Measurements from ENCODE around the gene CAMSAP1. TPM values are rescaled to one million over a fixed set of nuclear protein-coding genes. Genes with fewer than 3 reads are reported as not detected.
A peak's percentile ranks its signal among the peaks of the same experiment; 100 is the strongest.

CAMSAP1 gene
- total and polyA plus RNA-seq, 9 of the 15 experiments (the other 6 are each of a cell fraction or from before 2014, with no cell fraction given), result 1.5 to 28.8 (median 14.3) TPM

DNA sequence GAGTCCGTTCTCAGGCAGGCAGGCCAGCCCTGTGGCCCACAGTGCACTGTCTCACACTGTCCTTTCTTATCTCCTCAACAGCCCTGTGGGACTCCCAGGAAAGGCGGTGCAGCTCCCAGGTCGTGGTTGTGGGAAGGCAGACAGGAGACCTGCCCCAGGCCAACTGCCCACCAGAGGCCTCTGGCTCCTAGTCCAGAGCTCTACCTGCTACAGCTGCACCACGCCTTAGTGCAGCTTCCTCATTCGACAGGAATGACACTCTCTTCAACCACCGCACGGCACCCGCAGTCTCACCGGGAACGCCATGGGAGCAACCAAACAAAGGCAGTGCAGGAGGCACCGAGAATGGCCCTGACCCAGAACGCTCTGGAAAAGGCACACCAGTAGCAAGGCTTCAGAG is 25.3 kb downstream of the CAMSAP1 start:
- in situ Hi-C loops (cut with MboI), result no loop called here
- ChIA-PET CTCF (ENCODE audit: low intra/inter-chr PET ratio) (no interaction called here), POLR2A (interaction anchor here (1.0 kb wide), 1 partner anchor 9 kb away, joined by 4 read pairs; no protein-coding TSS in a partner anchor)
- FAIRE-seq, result no peak
- peak overlapping the region in 1 of 2 experiments; percentile 76; a peak in 2 of 4 replicates for H3K9ac ChIP-seq (ENCODE audit: insufficient read depth in 1 of 2, low read depth in 2 of 2, low read length in 2 of 2)
- H3K27ac ChIP-seq (ENCODE audit: extremely low read depth, low read depth, low read length), result no peak overlapping the region
- H3K4me1 ChIP-seq (replicated peaks in 1 of 2; ENCODE audit: control insufficient read depth in 2 of 2, insufficient read depth in 2 of 2, low read length in 2 of 2), result peaks cover 25 to 32% of the 10 kb centered on the region in 2 experiments
- H4K20me1 ChIP-seq (replicated peaks; ENCODE audit: control insufficient read depth, insufficient read depth, low read length), result peaks cover 57% of the 10 kb centered on the region
- H3K4me3 ChIP-seq, result no peak overlapping the region
- 76% methylated on average over 11 of the region's 12 CpGs for WGBS (ENCODE audit: insufficient coverage, low coverage, missing lambda C conversion rate)
- peaks cover 43% of the 10 kb centered on the region; the same call in 2 of the 3 replicates for H3K36me3 ChIP-seq (ENCODE audit: control insufficient read depth, insufficient read depth, low read length)
- no peak overlapping the region for H2AFZ ChIP-seq (ENCODE audit: low read depth, low read length)
- H3K4me2 ChIP-seq (ENCODE audit: insufficient read depth, low read length), result no peak overlapping the region
- no peaks in the 10 kb centered on the region for H3K9me3 ChIP-seq (replicated peaks; ENCODE audit: control insufficient read depth, insufficient read depth, low read depth, low read length)
- intact Hi-C loops (cut with micrococcal nuclease), result no loop called here
- H3K27me3 ChIP-seq (ENCODE audit: control insufficient read depth in 2 of 2, insufficient read depth in 2 of 2, low read length in 2 of 2), result no peaks in the 10 kb centered on the region
- no peak for DNase-seq (ENCODE audit: extremely low read depth in 1 of 4, low spot score in 3 of 4)
- peaks cover 11% of the 10 kb centered on the region for H3K9me1 ChIP-seq (ENCODE audit: control insufficient read depth, insufficient read depth, low read length)
- BruUV-seq (replicated peaks), result no TSS peak
- H3K79me2 ChIP-seq (ENCODE audit: control insufficient read depth, insufficient read depth, low read length), result peaks cover 90% of the 10 kb centered on the region
- ATAC-seq, result no peak; the same call in 2 of the 3 replicates
- TF ChIP-seq ZNF780A (CRISPR knock-in tag; IDR thresholded peaks at IDR 0.05) (no peak), ARID1B (IDR thresholded peaks at IDR 0.05) (no peak), RBM39 (optimal IDR thresholded peaks at IDR 0.05; ENCODE audit: low read depth, low read length) (no peak), GABPB2 (CRISPR knock-in tag; conservative IDR thresholded peaks at IDR 0.05) (no peak), ZNF140 (CRISPR knock-in tag; IDR thresholded peaks at IDR 0.05) (no peak), ZFP30 (CRISPR knock-in tag; IDR thresholded peaks at IDR 0.05; ENCODE audit: borderline replicate concordance) (no peak), SMARCA5 (IDR thresholded peaks at IDR 0.05) (no peak), ZZZ3 (IDR thresholded peaks at IDR 0.05) (no peak), EGR1 (conservative IDR thresholded peaks at IDR 0.05) (no peak)
